Erythroblast (primary cell): Measurements from ENCODE around the gene JADE1.

Source experiments
- GATA1 ChIP-seq: IDR thresholded peaks from 2 replicates; pipeline ENCODE4 v1.6.1; 2011; ENCODE audit warnings: low read depth, mild to moderate bottlenecking, control low read depth, low read length, moderate library complexity
- POLR2A ChIP-seq: IDR thresholded peaks from 2 replicates; pipeline ENCODE4 v1.6.1; 2011; ENCODE audit warnings: mild to moderate bottlenecking, low read length

GRCh38 chr4:128854433-128854832 lies 44.9 kb downstream of the JADE1 start:
- no peak for TF ChIP-seq POLR2A
- no peak for TF ChIP-seq GATA1
